Myocyte (in vitro differentiated cells): ENCODE data around the gene CHST11. TPM values are rescaled to one million over a fixed set of nuclear protein-coding genes. Genes with fewer than 3 reads are reported as not detected.
A peak's percentile ranks its signal among the peaks of the same experiment; 100 is the strongest.

Experiments used
- DNase-seq: peaks from one replicate; pipeline ENCODE4 v3.0.0-alpha.2; 2012; ENCODE audit warnings: low read depth
- total RNA-seq: library from RNA; depleted of rRNA; stranded (reverse); fragments of >200 nt; gene quantifications from 2 replicates; pipeline ENCODE4 v1.2.3, GENCODE V29; 2014

CHST11 gene
- total RNA-seq, 1 donor from 2014 or later = 2.9 TPM

DNA sequence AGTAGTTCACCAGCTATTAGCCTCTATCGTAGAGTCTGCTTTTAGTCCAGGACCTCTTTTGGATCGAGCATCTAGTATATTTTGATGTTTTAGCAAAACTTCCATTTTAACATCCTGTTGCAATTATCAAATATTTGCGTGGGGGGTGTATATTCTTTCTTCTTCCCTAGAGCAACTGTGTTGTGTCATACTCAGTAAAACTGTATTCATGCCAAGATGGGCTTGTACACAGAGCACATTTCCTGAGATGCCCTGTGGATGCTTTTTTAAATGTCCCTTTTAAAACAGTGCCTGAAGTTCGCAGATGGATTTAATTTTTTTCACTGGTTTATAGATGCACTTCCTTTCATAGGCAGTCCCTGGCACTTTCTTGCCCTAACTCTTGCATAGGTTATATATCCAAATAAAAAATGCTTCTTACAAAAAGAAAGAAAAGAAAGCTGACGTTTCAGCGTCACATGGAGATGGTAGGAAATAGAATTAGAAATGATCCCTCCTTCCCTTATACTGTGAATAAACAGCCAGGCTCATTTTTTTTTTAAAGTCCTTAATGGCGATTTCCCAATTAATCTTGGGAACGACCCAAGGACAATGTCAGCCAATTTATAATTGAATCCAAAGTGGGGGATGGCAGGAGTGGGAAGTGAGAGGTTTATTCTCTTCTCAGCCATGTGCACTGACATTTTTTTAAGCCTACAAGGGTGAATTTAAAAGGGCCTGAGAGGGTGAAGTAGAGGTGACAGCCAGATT lies 254.4 kb downstream of the CHST11 start:
- peak; percentile 32 for DNase-seq

DNA sequence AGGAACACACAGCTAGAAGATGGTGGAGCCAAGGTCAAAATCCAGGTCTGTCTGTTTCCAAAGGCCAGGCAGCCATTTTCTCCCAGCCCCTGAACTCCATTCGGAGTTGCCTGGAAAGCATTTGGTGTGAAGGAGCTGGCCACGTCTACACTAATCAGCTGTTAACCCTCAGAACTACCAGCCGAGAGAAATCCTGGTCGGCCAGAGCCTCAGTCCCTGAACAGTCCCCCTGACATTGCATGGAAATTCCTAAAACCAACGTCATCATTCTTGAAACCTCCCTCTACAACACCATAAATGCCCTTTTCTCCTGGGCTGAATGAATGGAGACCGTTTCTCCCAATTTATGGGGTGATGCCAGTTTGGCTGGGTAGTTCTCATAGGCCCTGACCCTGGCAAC lies 255.7 kb downstream of the CHST11 start:
- no peak for DNase-seq

GRCh38 chr12:104712968-104713367 lies 256.2 kb downstream of the CHST11 start:
- DNase-seq = no peak

GRCh38 chr12:104713444-104713843 lies 256.7 kb downstream of the CHST11 start:
- DNase-seq = no peak

DNA sequence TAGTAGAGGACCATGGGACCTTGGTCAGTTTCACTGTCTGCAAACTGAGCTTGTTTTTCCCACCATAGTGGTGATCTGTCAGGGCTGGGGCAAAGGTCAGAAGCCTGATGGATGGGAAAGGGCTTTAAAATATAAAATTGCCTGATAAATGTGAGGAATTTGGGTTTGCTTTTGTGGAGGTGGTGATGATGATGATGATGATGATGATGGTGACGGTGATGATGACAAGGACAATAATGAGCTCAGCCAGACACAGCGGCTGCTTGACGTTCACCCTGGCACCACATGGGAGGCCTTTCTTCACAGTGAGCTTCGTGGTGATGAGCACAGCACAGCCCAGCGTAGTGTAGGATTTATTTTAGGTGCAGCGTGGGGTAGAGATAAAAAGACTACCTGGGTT lies 257.6 kb downstream of the CHST11 start:
- DNase-seq = no peak

DNA sequence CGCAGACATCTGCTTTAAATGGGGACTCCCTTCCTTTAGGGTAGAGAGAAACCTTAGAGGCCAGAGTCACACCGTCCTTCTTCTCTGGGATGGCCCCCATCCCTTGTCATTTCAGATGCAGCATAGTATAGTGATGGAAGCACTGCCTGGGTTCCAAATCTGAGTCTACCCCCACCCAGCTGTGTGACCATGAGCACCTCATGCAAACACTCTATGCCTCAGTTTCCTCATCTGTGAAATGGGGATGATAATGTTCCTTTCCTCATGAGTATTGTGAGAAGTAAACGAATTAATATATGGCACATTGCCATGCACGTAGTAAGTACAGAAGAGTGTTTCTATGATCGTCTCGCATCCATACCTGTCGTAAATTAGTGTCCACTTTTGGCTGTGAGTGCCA lies 259.4 kb downstream of the CHST11 start:
- no peak for DNase-seq

- no peak for DNase-seq
Observed at GRCh38 chr12:104718304-104718929, 261.7 kb downstream of the CHST11 start.

DNA sequence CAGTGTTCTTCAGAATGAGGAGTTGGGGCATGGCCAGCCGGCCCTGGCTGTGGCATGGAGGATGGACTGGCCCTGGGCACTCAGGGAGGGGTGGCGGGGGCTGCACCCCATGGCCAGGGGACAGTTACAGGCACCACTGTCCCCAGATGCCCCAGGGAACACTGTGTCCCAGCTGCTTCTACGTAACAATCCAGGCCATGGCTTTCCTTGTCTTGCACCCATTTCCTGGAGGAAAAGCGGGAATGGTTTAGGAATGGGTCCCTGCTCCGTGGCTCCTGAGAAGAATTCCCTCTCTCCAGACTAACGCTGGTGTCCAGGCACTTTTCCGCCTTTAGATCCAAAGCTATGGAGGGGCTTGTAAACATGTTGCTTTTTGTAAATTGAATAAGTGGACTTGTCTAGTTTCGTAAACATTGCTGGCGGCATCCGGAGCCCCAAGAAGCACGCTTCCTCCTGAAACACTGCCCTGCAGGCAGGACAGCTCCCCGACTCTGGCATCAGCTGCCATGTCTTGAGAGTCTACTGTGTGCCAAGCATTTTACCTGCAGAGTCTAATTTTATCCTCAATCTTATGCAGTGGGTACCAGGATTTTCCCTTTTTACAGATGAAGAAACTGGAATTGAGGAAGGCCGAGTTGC lies 263.1 kb downstream of the CHST11 start:
- no peak for DNase-seq

- peak; percentile 83 for DNase-seq
Observed at GRCh38 chr12:104720339-104721038, 263.7 kb downstream of the CHST11 start.

- no peak for DNase-seq
Observed at GRCh38 chr12:104721039-104721405, 264.3 kb downstream of the CHST11 start.

- no peak for DNase-seq
Observed at GRCh38 chr12:104721936-104722335, 265.2 kb downstream of the CHST11 start.

DNA sequence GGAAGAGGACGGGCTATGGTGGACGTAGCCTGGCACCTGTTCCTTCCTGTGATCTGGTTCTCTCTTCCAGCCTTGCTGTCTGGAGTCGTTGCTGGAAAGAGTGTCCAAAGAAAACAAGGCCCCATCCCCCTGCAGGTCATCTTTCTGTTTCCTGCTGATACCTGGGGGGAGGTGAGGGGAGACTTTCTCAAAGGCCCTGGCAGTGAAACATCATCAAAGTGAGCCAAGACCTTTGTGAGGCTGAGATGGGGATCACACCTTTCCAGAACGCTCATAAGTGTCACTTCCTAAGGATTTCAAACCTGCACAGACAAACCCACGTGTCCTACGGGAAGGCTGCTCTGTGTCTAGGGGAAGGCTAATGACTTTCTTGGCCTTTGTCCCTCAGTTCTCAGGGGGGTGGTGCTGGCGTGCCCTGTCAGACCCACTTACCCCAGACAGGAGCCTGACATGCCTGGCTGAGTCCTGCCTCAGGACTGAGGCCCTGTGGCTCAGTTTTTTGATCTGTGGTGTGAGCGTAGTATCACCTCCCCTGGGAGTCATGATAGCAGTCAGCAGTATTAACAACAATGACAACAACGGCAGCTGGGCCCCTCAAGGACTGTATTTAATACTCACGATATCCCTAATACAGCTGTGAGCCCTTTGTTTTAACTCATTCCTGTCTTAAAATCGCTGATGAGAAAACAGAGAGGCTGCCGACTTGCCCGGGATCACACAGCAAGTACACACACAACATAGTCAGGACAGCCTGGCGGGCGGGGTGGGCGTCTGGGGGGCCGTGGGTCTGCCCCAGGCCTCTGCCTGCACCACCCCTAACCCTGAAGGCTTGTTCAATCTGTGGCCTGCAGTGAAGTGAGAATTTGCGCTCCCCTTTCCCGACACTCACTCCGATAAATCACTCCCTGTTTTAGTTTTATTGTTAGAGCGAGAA lies 266.1 kb downstream of the CHST11 start:
- no peak for DNase-seq

GRCh38 chr12:104723895-104724294 lies 267.1 kb downstream of the CHST11 start:
- no peak for DNase-seq

DNA sequence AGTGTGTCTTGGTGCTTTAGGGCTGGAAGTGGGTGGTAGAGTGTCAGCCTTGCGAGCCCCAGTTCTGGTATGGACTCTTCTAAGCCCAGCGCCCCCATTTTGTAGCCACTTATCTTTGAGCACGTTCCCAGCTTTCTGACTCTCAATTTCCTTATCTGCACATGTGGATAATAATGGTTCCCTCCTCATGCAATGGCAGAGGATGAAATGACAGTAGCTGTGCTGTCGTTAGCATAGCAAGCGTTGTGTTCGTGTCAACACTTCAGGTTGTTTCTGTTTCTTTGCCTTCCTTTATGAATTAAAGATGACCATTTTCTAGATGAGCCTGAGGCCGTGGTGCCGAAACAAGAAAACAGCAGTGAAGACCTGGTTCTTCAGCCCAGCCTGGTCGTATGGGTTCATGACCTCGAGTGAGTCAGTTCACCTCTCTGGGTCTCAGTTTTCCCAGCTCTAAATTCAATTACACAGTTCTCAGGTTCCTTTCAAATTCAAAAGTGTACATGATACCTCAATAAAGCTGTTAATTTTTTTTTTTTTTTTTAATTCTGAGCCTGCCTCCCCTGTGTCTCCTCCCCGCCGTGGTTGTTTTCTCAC lies 268.3 kb downstream of the CHST11 start:
- DNase-seq = no peak

DNA sequence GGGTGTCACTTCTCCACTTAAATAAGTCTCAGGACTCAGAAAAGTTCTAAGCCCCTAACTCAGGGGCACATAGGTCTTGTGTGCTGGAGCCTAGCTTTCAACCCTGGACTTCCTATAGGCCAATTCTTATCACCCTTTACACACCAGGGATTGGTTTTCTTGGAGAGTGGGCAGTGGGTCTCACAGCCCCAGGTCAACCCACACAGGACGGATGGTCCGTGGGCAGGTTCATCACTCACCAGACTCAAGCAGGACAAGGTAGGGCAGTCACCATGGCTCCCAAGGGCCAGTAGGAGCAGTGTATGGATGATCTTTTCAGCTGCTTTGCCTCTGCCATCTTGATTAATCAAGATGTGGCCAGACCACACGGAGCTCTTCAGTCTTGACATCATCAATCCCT lies 268.9 kb downstream of the CHST11 start:
- DNase-seq = no peak

DNA sequence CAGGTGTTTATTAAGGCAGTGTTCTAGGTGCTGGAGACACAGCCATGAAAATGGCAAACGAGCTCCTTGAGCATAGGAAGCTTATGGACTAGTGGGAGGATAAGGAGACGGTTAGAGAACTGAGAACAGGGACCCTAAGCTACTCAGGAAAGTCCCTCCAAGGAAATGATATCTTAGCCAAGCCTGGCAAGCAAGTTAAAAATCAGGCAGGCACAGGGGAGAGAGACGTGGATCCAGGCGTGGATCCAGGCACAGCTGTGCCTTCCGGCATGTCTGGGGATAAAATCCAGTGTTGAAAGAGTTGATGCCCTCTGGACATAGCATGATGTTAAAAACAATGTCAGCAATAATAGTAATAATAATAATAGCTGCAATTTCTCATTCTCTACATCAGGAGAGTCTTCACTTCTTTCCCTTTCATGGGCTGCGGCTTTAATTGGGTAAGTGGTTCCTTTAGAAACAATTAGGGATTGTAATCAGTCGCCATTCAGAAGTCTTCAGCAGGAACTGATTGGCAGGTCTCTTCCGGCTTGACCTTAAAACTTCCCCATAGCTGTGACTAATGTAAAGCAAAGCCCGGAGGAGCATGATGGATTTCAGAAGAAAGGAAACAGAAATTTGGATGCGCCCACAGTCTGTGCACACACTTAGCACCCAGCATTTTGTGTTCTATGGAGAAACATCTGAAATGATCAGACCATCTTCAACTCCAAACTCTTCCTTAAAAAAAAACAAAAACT lies 271.1 kb downstream of the CHST11 start:
- DNase-seq = no peak

DNA sequence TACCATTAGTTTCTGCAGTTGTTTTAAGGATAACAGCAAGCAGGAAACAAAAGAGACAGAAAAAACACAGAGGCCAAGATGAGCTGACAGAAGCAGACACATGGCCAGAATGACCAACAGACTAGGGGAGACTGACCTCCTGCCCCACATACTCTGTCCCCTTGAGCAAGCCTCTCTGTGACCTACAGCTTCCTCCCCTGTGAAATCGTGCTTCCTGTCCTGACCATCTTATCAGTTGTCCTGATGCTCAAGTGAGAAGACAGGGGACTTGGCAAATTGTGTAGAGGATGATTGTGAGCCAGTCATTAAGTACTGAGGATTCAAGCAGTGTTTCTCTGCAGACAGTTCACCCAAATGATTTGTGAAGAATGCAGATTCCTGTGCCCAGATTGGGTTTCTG lies 272.3 kb downstream of the CHST11 start:
- no peak for DNase-seq

DNA sequence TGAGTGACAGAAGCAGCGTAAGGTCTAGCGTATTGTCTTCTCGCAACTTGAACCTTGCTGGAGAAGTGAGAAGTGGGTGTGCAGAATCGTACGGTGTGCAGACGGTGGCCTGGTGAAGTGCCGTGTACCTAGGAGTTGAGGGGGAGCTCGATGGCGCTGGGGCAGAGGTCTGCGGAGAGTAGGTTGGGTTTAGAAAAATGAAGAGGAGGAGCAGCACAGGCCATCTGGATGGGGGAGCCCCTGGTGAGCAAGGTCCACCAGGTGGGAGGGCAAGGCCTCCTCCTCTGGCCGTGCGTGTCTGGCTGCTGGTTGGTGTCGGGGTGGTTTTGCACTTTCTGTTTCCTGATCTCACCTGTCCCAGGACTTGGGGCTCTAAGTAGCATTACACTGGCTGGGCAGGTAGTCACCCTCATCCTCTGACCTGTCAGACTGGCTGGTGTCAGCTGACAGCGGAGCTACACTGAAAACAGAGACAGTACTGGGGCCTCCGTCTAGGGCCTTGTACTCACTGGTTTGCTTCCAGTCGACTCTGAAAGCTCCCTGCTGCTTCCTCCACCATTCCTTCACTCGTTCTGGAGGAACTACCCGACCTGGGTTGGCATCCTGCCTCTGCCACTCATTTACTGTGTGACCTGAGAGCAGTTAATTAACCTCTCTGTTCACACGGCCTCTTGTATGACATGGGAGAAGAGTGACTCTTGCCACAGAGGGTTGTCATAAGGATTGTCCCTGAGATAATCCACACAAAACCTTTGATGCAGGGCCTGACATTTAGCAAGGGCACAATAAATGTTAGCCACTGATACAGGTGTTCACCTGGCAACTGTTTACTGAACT lies 273.1 kb downstream of the CHST11 start:
- DNase-seq = no peak

DNA sequence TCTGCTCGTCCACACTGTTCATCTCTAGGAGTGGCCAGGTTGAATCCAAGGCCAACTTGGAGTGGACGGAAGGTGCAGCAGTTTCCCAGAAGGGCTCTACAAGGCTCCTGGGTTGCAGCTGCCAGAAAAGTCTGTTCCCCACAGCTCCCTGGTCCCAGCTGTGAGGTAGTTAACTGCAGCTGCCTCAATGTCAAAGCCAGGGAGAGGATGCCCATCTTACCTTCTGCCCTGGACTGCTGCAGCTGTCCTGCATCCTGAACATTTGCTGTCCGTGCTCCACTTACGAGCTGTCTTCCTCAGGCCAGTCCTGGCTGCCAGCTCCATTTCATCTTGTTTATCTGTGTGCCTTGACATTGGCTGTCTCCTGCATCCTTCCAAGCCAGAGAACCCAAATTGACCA lies 274.0 kb downstream of the CHST11 start:
- no peak for DNase-seq
